Keratinocyte (primary cell): ENCODE results near the gene RSAD1.
"Not testable (repeated sequence)": the region's sequence is repeated elsewhere in the genome, so short reads cannot be mapped to it uniquely, and the experiment has no call there.

Experiments used
- EZH2 ChIP-seq: IDR thresholded peaks from one replicate; pipeline ENCODE4 v1.6.1; 2012; ENCODE audit warnings: inconsistent platforms, mild to moderate bottlenecking, low read length, moderate library complexity
- TF ChIP-seq, protein P1 (sequence below), 3 experiments: IDR thresholded peaks in 1 of 3; conservative IDR thresholded peaks in 1 of 3; optimal IDR thresholded peaks in 1 of 3; 2 replicates in 2 of 3; 3 replicates in 1 of 3; pipeline versions ENCODE3 to v1.5.1; 2011; ENCODE audit warnings: low read length in 3 of 3, mild to moderate bottlenecking in 3 of 3, moderate library complexity in 2 of 3, control low read depth in 1 of 3, inconsistent platforms in 1 of 3; ENCODE audit not compliant: insufficient read depth in 2 of 3; ENCODE audit errors: extremely low read depth in 1 of 3

DNA sequence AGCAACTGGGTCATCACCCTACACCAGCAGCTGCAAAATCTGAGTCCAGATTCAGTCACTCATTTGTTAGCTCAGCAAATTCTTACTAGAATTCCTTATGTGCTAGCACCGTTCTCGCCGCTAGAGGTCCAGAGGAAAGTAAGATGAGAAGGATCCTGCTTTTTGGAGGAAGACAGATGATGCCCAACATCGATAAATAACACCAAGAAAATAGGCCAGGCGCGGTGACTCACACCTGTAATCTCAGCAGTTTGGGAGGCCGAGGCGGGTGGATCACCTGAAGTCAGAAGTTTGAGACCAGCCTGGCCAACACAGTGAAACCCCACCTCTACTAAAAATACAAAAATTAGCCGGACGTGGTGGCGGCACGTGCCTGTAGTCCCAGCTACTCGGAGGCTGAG lies 5.9 kb upstream of the RSAD1 start:
- TF ChIP-seq, protein P1, sequence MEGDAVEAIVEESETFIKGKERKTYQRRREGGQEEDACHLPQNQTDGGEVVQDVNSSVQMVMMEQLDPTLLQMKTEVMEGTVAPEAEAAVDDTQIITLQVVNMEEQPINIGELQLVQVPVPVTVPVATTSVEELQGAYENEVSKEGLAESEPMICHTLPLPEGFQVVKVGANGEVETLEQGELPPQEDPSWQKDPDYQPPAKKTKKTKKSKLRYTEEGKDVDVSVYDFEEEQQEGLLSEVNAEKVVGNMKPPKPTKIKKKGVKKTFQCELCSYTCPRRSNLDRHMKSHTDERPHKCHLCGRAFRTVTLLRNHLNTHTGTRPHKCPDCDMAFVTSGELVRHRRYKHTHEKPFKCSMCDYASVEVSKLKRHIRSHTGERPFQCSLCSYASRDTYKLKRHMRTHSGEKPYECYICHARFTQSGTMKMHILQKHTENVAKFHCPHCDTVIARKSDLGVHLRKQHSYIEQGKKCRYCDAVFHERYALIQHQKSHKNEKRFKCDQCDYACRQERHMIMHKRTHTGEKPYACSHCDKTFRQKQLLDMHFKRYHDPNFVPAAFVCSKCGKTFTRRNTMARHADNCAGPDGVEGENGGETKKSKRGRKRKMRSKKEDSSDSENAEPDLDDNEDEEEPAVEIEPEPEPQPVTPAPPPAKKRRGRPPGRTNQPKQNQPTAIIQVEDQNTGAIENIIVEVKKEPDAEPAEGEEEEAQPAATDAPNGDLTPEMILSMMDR (optimal IDR thresholded peaks at IDR 0.05 in 1 of 3, IDR thresholded peaks at IDR 0.05 in 1 of 3, conservative IDR thresholded peaks at IDR 0.05 in 1 of 3; ENCODE audit: extremely low read depth in 1 of 3, insufficient read depth in 2 of 3, low read length in 3 of 3), result not testable (repeated sequence)
- TF ChIP-seq EZH2, result not testable (repeated sequence)
